GM21737 (cell line): ENCODE measurements around the gene SLC12A3.

Source experiments
- ATAC-seq: cut with Tn5 transposase; IDR thresholded peaks from one replicate; pipeline ENCODE4 v1.9.1; 2021; ENCODE audit warnings: mild to moderate bottlenecking, moderate library complexity; ENCODE audit not compliant: unreplicated experiment

The SLC12A3 gene

GRCh38 chr16:56961386-56961785 lies 96.4 kb downstream of the SLC12A3 start:
- ATAC-seq, result no peak

DNA sequence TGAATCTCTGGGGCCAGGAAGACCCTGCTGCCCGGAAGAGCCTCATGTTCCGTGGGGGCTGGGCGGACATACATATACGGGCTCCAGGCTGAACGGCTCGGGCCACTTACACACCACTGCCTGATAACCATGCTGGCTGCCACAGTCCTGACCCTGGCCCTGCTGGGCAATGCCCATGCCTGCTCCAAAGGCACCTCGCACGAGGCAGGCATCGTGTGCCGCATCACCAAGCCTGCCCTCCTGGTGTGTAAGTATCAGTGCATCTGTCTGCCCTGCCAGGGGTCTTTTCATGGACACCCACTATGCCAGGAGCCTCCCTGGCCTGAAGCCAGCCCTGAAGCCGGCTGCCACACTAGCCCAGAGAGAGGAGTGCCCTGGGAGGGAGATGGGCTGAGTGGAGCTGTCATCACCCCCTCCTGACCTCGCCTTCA lies 96.9 kb downstream of the SLC12A3 start, which contains the start of gene CETP:
TSS of gene CETP (plus strand) at position 100 of the 431 bp plus-strand sequence. CDS start at position 130, 30 bp downstream.
- ATAC-seq, result no peak

DNA sequence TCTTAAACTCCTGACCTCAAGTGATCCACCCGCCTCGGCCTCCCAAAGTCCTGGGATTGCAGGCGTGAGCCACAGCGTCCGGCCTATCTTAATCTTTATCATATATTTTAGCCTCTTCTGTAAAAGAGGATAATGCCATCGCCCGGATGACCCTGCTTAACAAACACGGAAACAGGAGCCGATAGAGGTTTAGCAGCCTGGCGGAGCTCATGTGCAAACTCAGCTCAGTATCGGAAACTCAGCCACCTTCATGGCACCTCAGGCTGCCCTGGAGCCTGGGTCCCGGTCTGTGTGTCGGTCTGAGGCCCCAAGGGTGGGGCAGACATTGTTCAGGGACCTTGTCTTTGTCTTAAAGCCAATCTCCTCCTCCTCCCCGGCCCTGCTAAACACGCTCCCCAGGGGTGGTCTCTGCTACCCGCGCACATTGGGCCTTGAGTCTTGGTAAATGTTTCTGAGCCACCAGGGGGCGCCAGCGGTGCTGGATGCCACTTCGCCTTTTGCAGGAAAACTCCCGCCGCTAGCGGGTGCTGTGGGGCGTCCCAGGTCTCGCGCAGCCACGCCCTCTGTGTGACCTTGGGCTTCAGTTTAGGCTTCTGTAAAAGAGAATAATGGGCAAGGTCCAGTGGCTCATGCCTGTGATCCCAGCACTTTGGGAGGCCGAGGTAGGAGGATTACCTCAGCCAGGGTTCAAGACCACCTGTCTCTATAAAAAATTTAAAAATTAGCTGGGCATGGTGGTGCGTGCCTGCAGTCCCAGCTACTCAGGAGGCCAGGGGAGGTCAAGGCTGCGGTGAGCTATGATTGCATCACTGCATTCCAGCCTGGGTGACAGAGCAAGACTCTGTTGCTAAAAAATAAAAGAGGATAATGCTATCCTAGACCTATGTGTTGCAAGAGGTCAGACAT lies 99.5 kb downstream of the SLC12A3 start:
- no peak for ATAC-seq
